RWPE2 (cell line): ENCODE data around the gene TEP1.

Source experiments
- ATAC-seq: fragments of 200-7000 bp; cut with Tn5 transposase; 3 replicates; pipeline ENCODE4 v1.9.1; 2021; ENCODE audit warnings: low read depth
- DNase-seq: peaks from one replicate; pipeline ENCODE4 v3.0.0-alpha.2; 2020; ENCODE audit warnings: low spot score
- H3K27ac ChIP-seq: fragments of 450-650 bp; 2 replicates; pipeline ENCODE4 v1.5.1; 2017; ENCODE audit warnings: mild to moderate bottlenecking; ENCODE audit not compliant: poor library complexity, severe bottlenecking
- H3K27me3 ChIP-seq: fragments of 250-450 bp; sonication (Bioruptor Pico); 2 replicates; pipeline ENCODE4 v1.5.1; 2021; ENCODE audit warnings: mild to moderate bottlenecking, moderate library complexity; ENCODE audit not compliant: insufficient read depth, poor library complexity, severe bottlenecking
- H3K36me3 ChIP-seq: fragments of 250-450 bp; sonication (Bioruptor Pico); 2 replicates; pipeline ENCODE4 v1.5.1; 2020; ENCODE audit warnings: low read depth, mild to moderate bottlenecking, moderate library complexity
- H3K4me1 ChIP-seq: fragments of 250-450 bp; sonication (Bioruptor Pico); 2 replicates; pipeline ENCODE4 v1.5.1; 2021; ENCODE audit warnings: mild to moderate bottlenecking, moderate library complexity; ENCODE audit not compliant: insufficient read depth, poor library complexity, severe bottlenecking
- H3K4me3 ChIP-seq: fragments of 250-450 bp; sonication (Bioruptor Pico); 2 replicates; pipeline ENCODE4 v1.5.1; 2021; ENCODE audit warnings: mild to moderate bottlenecking, moderate library complexity; ENCODE audit not compliant: severe bottlenecking
- H3K9me3 ChIP-seq: fragments of 250-450 bp; sonication (Bioruptor Pico); 2 replicates; pipeline ENCODE4 v1.5.1; 2021; ENCODE audit warnings: mild to moderate bottlenecking, moderate library complexity; ENCODE audit not compliant: severe bottlenecking
- CTCF ChIP-seq: fragments of 450-650 bp; IDR thresholded peaks from one replicate; pipeline ENCODE4 v1.5.1; 2017; ENCODE audit warnings: mild to moderate bottlenecking, moderate library complexity; ENCODE audit not compliant: poor library complexity, severe bottlenecking

The TEP1 gene

GRCh38 chr14:20331053-20331613 lies 82.2 kb downstream of the TEP1 start:
- Histone ChIP-seq H3K27me3 (no peaks in the 10 kb centered on the region), H3K27ac (no peak overlapping the region), H3K9me3 (no peaks in the 10 kb centered on the region), H3K4me3 (peak overlapping the region; percentile 1), H3K4me1 (peaks cover 36% of the 10 kb centered on the region), H3K36me3 (peaks cover 53% of the 10 kb centered on the region)
- no peak for ATAC-seq
- TF ChIP-seq CTCF: no peak
- DNase-seq: no peak

GRCh38 chr14:20329355-20329754 lies 83.9 kb downstream of the TEP1 start:
- ATAC-seq (no peak), DNase-seq (no peak)
- H3K4me3 ChIP-seq: no peak overlapping the region
- H3K9me3 ChIP-seq: no peaks in the 10 kb centered on the region
- peaks cover 71% of the 10 kb centered on the region for H3K36me3 ChIP-seq
- H3K27me3 ChIP-seq: no peaks in the 10 kb centered on the region
- peak overlapping the region; percentile 30 for H3K27ac ChIP-seq
- peaks cover 33% of the 10 kb centered on the region for H3K4me1 ChIP-seq
- TF ChIP-seq CTCF: no peak

GRCh38 chr14:20328705-20329104 lies 84.6 kb downstream of the TEP1 start:
- peaks cover 78% of the 10 kb centered on the region for H3K36me3 ChIP-seq
- no peaks in the 10 kb centered on the region for H3K27me3 ChIP-seq
- no peaks in the 10 kb centered on the region for H3K9me3 ChIP-seq
- no peak overlapping the region for H3K4me3 ChIP-seq
- ATAC-seq (no peak), DNase-seq (no peak)
- TF ChIP-seq CTCF: no peak
- peak overlapping the region; percentile 30 for H3K27ac ChIP-seq
- H3K4me1 ChIP-seq: peaks cover 32% of the 10 kb centered on the region

- peaks cover 29% of the 10 kb centered on the region for H3K4me1 ChIP-seq
- H3K4me3 ChIP-seq: no peak overlapping the region
- peak; percentile 97 for TF ChIP-seq CTCF
- H3K27me3 ChIP-seq: no peaks in the 10 kb centered on the region
- peaks cover 89% of the 10 kb centered on the region for H3K36me3 ChIP-seq
- ATAC-seq (peak; percentile 63; the same call in 2 of the 3 replicates), DNase-seq (no peak)
- no peaks in the 10 kb centered on the region for H3K9me3 ChIP-seq
- H3K27ac ChIP-seq: peak overlapping the region; percentile 30
Measured at GRCh38 chr14:20327005-20327869, 86.1 kb downstream of the TEP1 start.

- DNase-seq: no peak
- TF ChIP-seq CTCF: no peak
- H3K36me3 ChIP-seq: peaks cover 96% of the 10 kb centered on the region
Measured at GRCh38 chr14:20317720-20318119, 95.6 kb downstream of the TEP1 start.

More at GRCh38 chr14:20317720-20318119, 95.6 kb downstream of the TEP1 start:
- H3K4me1 ChIP-seq: no peaks in the 10 kb centered on the region
- no peak for ATAC-seq
- H3K27me3 ChIP-seq: no peaks in the 10 kb centered on the region
- no peak overlapping the region for H3K4me3 ChIP-seq
- no peaks in the 10 kb centered on the region for H3K9me3 ChIP-seq
- no peak overlapping the region for H3K27ac ChIP-seq
